GM19463 (cell line): ENCODE measurements around the gene IL12RB1.

Experiments
- ATAC-seq: cut with Tn5 transposase; IDR thresholded peaks from one replicate; pipeline ENCODE4 v1.9.1; 2021; ENCODE audit warnings: mild to moderate bottlenecking, moderate library complexity; ENCODE audit not compliant: unreplicated experiment

The IL12RB1 gene

GRCh38 chr19:18013210-18014111 lies 73.3 kb downstream of the IL12RB1 start:
- no peak for ATAC-seq

- no peak for ATAC-seq
Measured at GRCh38 chr19:18010149-18010548, 76.6 kb downstream of the IL12RB1 start.

GRCh38 chr19:18009412-18010066 lies 77.2 kb downstream of the IL12RB1 start:
- no peak for ATAC-seq
